ENCODE data around the gene IQSEC1. TPM values are rescaled to one million over a fixed set of nuclear protein-coding genes. Genes with fewer than 3 reads are reported as not detected.

IQSEC1 gene
- total RNA-seq, 1 donor from 2014 or later: 29.5 TPM

- Histone ChIP-seq H3K36me3 (ENCODE audit: insufficient read depth, low read length) (no peaks in the 10 kb centered on the region), H3K27ac (ENCODE audit: low read depth, low read length) (no peak overlapping the region), H3K4me2 (ENCODE audit: low read length) (no peak overlapping the region), H3K9me3 (ENCODE audit: insufficient read depth, low read depth, low read length) (no peaks in the 10 kb centered on the region), H3K27me3 (ENCODE audit: insufficient read depth, low read length) (no peaks in the 10 kb centered on the region), H3K9ac (ENCODE audit: low read length) (no peak overlapping the region), H3K79me2 (ENCODE audit: insufficient read depth, low read length) (no peaks in the 10 kb centered on the region), H3K4me1 (ENCODE audit: insufficient read depth, low read length) (no peaks in the 10 kb centered on the region), H3K4me3 (ENCODE audit: insufficient read depth, low read depth, low read length) (no peak overlapping the region), H2AFZ (ENCODE audit: low read depth, low read length) (no peak overlapping the region), H4K20me1 (ENCODE audit: insufficient read depth, low read length) (no peaks in the 10 kb centered on the region)
- FAIRE-seq (no peak), DNase-seq (ENCODE audit: low read depth) (no peak)
- TF ChIP-seq CTCF (IDR thresholded peaks at IDR 0.05; ENCODE audit: insufficient read depth, low read depth, low read length) (no peak), EZH2 (IDR thresholded peaks at IDR 0.05; ENCODE audit: insufficient read depth, low read length) (no peak)
- Mint-ChIP-seq H3K36me3 (ENCODE audit: low read depth, unreplicated experiment) (peaks cover 16% of the 10 kb centered on the region), H3K27me3 (ENCODE audit: low read depth, unreplicated experiment) (no peaks in the 10 kb centered on the region), H3K9me3 (ENCODE audit: unreplicated experiment) (no peaks in the 10 kb centered on the region), H3K4me1 (ENCODE audit: low read depth, unreplicated experiment) (no peaks in the 10 kb centered on the region), H3K27ac (ENCODE audit: unreplicated experiment) (no peak overlapping the region), H3K4me3 (ENCODE audit: unreplicated experiment) (no peak overlapping the region)
Measured at GRCh38 chr3:12906916-12907290, 166.3 kb downstream of the IQSEC1 start.

- no peaks in the 10 kb centered on the region for H3K79me2 ChIP-seq (ENCODE audit: insufficient read depth, low read length)
- no peak overlapping the region for H3K4me3 Mint-ChIP-seq (ENCODE audit: unreplicated experiment)
- H2AFZ ChIP-seq (ENCODE audit: low read depth, low read length): no peak overlapping the region
- no peaks in the 10 kb centered on the region for H3K4me1 ChIP-seq (ENCODE audit: insufficient read depth, low read length)
- H3K27me3 ChIP-seq (ENCODE audit: insufficient read depth, low read length): no peaks in the 10 kb centered on the region
- TF ChIP-seq CTCF (IDR thresholded peaks at IDR 0.05; ENCODE audit: insufficient read depth, low read depth, low read length): no peak
- no peak for TF ChIP-seq EZH2 (IDR thresholded peaks at IDR 0.05; ENCODE audit: insufficient read depth, low read length)
- no peaks in the 10 kb centered on the region for H3K9me3 Mint-ChIP-seq (ENCODE audit: unreplicated experiment)
- H4K20me1 ChIP-seq (ENCODE audit: insufficient read depth, low read length): no peaks in the 10 kb centered on the region
- no peak overlapping the region for H3K4me3 ChIP-seq (ENCODE audit: insufficient read depth, low read depth, low read length)
- no peaks in the 10 kb centered on the region for H3K9me3 ChIP-seq (ENCODE audit: insufficient read depth, low read depth, low read length)
- no peaks in the 10 kb centered on the region for H3K36me3 ChIP-seq (ENCODE audit: insufficient read depth, low read length)
- FAIRE-seq: no peak
- H3K36me3 Mint-ChIP-seq (ENCODE audit: low read depth, unreplicated experiment): peaks cover 17% of the 10 kb centered on the region
- H3K4me1 Mint-ChIP-seq (ENCODE audit: low read depth, unreplicated experiment): no peaks in the 10 kb centered on the region
- no peak for DNase-seq (ENCODE audit: low read depth)
- no peak overlapping the region for H3K9ac ChIP-seq (ENCODE audit: low read length)
- no peak overlapping the region for H3K4me2 ChIP-seq (ENCODE audit: low read length)
- H3K27ac Mint-ChIP-seq (ENCODE audit: unreplicated experiment): no peak overlapping the region
- H3K27ac ChIP-seq (ENCODE audit: low read depth, low read length): no peak overlapping the region
- no peaks in the 10 kb centered on the region for H3K27me3 Mint-ChIP-seq (ENCODE audit: low read depth, unreplicated experiment)
Measured at GRCh38 chr3:12906141-12906915, 166.9 kb downstream of the IQSEC1 start.
